ENCODE measurements around the gene OAT.
"Not testable (repeated sequence)": the region's sequence is repeated elsewhere in the genome, so short reads cannot be mapped to it uniquely, and the experiment has no call there.

Gene OAT

DNA sequence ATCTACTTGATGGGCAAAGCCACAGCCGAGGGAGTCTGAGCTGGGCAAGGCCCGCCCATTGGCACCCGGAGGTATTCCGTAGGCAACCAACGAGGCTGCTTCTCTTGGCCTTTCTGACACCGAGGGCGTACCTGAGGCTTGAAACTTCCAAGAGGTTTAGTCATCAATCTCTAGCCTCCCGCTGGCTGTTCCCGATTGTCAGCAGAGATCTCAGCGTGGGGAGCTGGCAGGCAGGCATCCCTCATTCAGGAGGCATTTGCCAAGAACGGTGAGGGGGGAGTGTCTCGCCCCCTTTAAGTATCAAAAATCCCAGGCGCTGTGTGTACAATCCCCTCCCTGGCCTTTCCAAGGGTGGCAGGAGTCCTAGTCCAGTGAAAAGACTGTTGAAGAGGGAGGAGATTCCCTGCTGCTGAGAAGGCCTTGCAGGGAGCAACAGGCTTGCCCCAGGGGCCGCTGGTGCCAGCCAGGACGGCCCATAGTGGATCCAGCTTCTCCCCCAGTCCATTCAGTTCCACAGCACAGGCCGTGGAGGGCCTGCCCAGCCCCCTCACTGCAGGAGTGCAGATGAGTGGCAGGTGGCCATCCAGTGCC, 39.7 kb downstream of the OAT start:
- no peak for DNase-seq (ENCODE audit: low read depth)

DNA sequence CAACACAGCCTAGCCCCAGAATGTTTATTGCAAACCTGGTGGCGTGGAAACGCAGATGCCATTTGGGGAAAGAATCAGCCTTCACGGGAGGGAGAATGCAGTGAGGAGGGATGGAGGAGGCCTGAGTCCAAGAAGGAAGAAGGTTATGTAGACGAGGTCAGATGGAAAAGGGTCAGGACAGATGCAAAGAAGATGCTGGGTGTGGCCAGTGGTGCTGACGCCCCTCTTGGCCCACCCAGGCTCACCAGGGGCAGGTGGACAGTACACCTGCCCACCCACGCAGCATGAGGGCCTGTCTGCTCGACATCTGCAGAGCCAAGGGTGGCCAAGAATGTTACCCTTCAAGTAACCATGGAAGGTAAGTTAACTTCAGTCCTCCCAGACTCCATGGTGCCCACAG, 40.5 kb downstream of the OAT start:
- no peak for DNase-seq (ENCODE audit: low read depth)

DNA sequence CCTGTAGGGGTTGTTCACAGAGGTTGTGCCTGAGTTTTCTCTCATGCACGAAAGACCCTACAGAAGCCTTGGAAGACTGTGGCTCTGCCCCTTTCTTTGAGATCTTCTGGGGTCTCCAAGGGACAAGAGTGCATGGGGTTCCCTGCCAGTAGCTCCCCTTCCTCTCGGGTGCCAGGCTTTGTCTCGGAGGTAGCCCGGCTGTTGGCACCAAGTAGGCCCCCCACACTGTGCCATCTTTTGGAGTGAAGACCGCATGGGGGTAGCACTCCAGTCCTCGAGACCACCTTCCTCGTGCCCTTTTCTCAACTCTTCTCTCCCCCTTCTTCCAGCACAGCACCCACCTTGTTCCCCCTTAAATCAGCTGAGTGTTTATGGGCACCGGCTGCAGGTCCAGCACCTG, 41.6 kb downstream of the OAT start:
- no peak for DNase-seq (ENCODE audit: low read depth)

DNA sequence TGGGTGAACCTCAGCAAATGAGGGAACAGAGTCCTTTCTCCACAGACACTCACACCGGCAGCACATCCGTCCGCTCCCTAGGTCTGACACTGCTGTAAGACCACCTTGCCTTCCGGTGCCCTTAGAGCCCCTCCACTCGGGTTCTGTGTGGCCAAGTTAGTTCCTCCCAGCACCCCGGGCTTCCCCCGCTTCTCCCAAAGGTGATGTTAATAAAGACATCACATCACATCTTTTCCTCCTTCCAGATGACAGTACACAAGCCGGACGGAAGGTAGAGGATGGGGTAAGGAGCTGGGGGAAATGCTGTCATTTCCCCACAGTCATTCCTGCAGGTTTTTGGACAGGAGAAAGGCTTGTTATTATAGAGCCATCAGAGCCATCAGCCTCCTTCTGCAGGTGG, 42.3 kb downstream of the OAT start:
- no peak for DNase-seq (ENCODE audit: low read depth)

DNA sequence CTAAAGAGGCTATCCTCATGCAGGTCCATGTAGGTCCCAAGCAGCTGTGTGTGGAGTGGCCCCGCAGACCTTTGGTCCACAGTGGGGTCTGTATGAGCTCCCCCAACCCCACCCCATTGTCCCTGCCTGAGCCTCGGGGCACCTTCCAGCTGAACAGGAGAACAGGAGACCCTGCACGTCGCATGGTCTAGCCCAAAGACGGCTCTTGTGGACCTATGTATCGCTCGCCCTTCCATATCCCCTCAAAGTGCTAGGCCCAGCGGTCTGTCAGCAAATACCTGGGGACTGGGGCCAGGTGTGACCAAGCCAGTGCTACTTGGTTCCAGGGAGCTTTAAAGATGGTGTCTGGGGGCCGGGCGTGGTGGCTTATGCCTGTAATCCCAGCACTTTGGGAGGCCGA, 43.0 kb downstream of the OAT start:
- no peak for DNase-seq (ENCODE audit: low read depth)

DNA sequence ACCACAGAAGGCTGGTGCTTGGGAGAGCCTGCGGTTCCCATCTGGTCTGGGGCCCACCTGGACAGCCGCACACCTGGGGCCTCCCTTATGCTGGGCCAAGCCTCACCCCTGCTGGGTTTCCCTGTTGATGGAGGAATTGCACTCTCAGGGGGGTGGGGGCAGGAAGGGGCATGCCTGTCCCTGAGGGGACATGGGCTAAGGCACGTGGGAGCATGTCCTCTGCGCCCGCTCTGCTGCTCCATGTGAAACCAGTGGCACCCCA, 43.4 kb downstream of the OAT start:
- DNase-seq (ENCODE audit: low read depth): no peak

DNA sequence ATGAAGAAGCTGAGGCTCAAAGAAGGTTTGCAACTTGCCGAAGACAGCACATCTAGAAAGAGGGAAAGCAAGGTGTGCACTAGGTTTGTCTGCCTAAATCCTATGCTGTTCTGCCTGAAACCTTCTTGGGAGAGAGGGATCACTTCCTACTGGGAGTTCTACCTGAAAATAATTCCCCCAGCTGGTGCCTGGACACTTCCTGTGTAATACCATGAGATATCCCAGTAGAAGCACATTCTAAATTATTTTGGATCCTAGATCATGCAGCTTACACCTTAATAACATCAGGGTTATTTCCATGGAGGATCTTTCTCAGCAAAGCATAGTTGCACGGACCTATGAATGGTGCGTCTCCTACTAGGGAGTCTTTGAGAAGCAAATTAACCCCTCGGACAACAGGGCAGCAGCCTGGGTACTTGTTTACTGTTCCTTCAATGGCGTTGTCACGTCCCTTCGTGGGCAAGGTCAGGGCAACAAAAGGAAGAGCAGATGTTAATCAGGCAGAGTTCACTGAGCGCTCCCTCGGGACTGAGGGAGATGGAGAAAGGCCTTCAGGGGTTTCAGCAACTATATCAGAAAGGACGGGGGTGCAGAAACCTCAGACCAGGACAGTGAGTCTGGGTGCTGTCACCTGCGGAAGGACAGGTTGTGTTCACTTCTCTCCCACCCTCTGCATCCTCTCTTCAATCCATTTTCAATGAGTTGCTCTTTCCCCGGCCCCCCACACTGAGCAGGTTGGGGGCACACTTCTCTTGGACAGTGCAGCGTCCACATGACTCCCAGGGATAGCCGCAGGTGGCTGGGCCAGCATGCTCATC, 44.0 kb downstream of the OAT start:
- no peak for DNase-seq (ENCODE audit: low read depth)

DNA sequence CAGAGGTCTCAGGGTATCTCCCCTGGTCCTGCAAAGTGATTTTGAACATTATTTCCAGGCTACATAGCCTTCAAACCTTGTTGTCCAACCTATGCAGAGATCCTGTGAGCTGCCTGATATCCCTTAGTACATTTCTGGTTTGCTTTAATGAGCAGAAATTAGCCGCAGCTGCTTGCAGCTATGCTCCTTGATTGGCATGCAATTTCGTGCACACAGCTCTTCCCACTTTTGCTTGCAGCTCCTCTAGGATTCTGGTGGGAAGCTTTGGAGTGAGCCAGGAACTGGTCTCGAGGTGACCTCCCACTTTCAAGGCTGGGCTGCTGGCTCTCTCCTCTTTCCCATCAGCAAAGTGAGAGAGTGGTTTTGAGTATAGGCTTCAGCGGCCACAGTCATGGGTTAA, 45.8 kb downstream of the OAT start:
- no peak for DNase-seq (ENCODE audit: low read depth)

DNA sequence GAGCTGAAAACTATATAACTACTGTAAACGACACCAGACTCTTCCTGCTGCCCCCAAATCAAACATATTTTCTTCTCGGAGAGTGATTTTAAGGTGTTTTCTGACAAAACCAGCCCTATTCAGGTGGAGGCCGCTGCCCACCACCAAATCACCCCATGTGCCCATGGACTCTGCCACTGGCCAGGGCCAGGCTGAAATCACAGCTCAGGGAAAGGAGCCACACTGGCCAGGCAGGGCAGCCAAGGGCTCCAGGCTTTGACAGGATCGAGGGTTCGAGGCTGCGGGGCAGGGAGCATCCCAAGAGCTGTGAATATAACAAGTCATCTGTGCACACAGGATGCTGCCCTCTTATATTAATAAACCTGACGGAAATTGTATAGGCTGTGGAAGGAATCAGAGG, 48.3 kb downstream of the OAT start:
- no peak for DNase-seq (ENCODE audit: low read depth)

DNA sequence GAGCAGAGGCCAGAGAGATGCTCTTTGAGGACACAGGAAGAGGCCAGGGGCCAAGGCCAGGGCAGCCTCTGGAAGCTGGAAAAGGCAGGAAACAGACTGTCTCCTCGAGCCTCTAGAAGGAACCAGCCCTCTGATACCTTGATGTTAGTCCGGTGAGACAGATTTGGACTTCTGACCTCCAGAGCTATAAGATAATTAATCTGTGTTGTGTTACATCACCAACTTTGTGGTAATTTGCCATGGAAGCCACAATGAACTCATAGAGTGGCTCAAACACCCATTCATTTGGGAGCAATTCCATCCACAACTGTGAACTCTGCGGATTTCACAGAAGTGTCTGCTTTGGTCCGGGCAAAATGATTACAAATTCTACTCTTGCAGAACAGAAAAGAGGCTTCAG, 48.7 kb downstream of the OAT start:
- DNase-seq (ENCODE audit: low read depth): no peak

DNA sequence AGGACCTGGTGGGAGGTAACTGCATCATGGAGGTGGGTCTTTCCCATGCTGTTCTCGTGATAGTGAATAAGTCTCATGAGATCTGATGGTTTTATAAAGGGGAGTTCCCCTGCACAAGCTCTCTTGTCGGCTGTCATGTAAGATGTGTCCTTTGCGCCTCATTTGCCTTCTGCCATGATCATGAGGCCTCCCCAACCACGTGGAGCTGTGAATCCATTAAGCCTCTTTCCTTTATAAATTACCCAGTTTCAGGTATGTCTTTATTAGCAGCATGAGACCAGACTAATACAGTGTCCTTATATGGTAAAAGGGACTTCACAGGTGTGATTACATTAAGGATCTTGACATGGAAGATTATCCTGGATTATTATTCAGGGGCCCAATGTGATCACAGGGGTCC, 49.2 kb downstream of the OAT start:
- DNase-seq (ENCODE audit: low read depth): not testable (repeated sequence)

DNA sequence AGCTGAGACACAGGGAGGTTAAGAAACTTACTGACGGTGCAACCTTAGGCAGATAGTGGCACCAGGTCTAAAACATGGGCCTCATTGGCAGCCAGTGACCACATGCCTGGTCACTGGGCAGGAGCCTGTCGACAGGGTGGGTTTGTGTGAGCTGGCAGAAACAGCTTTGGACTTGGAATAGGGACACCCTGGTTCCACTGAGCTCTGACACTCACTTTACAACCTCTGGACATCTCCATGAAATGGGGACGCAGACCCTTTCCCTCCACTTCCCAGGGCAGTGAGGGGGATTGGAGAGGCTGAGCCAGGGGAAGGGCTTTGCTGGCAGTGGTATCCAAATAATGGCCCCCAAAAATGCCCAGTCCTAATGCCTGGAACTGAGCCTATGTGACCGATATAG, 49.7 kb downstream of the OAT start:
- DNase-seq (ENCODE audit: low read depth): no peak

DNA sequence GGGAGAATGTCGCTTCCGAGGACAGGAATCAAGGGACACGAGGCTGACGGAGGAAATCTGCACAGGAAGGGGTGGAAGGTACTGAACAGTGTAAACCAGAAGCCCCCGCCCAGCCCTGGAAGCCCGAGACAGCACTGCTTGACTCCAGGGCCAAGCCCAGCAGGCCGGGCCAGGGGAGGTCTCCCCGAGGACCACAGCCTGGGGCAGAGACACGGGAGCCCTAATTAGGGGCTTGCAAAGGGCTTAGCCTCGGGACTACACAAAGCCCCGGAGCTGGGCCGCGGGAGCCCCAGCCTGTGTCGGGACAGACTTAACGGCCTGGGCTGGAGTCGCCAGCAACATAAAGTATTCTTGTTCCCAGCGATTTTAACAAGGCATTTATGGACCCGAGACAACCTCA, 50.8 kb downstream of the OAT start:
- no peak for DNase-seq (ENCODE audit: low read depth)

DNA sequence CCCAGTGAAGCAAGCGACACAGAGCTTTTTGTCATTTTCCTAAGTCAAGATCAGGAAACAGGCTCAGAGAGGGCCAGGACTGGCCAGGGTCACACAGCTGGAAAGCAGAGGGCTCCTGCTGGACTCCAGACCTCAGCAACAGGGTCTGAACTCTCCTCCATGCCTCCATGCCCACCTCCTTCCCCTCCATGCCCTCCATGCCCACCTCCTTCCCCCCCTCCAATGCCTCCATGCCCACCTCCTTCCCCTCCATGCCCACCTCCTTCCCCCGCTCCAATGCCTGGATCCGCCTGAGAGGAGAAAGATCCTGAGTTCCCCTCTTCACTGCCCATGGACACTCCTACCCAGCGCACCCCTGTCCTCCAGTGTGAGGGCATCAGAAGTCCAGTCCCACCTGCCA, 51.3 kb downstream of the OAT start:
- DNase-seq (ENCODE audit: low read depth): no peak

DNA sequence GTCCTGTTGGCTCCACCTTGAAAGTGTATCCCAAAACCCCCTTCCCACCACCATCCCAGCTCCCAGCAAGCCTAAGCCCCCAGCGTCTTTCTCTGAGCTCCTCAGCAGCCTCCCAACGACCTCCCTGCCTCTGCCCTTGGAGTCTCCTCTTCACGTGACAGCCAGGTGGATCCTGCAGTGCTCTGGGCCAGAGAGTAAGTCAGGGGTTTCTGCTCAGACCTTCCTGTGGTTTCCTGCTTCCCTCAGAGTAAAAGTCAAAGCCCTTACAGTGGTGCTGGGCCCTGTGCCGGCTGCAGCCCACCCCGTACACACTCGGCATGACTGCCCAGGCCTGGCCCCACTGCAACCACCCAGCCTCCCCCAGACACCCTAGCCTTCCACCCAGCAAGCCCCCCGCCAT, 51.9 kb downstream of the OAT start:
- DNase-seq (ENCODE audit: low read depth): no peak

DNA sequence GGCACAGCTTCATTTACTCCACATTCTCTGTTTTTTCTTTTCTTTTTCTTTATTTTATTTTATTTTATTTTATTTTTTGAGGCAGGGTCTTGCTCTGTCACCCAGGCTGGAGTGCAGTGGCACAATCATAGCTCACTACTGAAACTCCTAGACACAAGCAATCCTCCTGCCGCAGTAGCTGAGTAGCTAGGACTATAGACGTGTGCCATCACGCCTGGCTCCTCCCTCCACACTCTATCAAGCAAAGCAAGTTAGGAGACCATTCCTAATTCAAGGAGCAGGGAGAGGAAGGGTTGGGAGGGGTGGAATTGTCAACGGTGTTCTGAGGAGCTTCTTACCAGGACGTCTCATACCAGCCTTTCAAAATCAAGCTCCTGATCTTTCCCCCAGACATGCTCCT, 52.4 kb downstream of the OAT start:
- no peak for DNase-seq (ENCODE audit: low read depth)

DNA sequence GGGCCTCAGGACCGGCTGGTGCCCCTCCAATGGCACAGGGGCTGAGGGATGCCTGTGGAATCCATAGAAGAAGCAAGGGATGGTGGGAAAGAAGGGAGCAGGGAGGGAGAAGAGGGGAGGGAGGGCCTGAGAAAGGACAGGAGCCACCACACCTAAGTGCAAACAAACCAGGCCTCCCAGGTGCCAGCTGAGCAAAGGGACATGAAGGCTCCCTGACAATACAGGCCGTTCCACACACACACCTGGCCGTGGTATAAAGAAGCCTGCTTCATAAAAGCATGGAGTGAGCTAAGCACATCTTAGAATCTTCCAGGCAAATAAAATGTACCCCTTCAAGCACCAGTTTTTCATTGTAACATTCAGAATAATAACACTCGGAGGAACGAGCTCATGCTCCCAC, 54.0 kb downstream of the OAT start:
- no peak for DNase-seq (ENCODE audit: low read depth)

DNA sequence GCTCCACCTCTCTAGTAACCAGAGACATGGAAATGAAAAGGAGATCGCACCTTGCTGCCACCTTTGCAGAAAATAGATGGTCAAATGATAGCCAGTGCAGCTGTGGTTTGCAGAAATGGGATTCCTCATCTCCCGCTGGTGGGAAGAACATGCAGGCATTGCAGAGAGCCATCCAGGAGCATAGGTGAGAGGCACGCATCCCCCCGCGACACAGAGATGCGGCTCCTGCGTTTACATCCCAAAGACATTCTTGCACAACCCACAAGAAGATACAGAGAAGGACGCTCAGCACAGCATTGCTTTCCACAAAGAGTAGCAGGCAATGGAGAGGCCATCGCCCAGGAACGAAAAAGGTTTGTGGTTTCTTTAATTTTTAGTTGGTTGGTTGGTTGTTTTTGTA, 56.2 kb downstream of the OAT start:
- no peak for DNase-seq (ENCODE audit: low read depth)

DNA sequence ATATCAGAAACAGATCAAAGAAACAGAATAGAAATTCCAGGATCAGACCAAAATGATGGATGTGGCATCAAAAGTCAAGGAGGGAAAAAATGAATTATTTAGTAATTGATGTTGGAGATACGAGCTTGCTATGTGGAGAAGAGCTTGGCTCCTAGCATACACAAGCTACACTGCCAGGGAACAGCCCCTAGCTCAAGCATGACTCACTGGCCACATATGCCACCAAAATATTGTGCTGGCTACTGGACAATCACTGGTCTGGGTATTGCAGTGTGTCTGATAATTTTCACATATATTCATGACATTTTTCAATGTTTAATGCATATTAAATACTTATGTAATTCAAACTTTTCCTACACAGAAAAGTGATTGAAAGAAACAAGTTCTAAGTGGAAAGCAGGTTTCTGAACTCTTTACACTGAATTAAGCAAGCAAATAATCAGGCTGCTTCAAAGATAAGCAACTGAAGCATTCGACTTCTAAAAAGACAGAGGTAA, 59.3 kb downstream of the OAT start:
- DNase-seq (ENCODE audit: low read depth): peak; percentile 17

DNA sequence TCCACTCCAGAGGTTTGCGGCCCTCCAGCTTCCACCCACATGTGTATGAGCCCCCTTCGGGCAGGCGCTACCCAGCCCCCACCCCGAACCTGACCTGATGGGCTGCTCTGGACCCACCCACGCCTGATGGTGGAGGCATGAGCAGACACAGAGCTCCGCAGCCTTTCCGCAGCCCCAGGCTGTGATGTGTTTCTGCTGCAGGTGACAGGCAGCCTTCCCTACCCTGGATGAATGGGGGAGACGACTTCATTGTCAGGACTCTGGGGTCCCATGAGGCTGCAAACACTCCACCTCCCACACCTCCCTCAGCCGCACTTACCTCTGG, 61.2 kb downstream of the OAT start:
- DNase-seq (ENCODE audit: low read depth): no peak

DNA sequence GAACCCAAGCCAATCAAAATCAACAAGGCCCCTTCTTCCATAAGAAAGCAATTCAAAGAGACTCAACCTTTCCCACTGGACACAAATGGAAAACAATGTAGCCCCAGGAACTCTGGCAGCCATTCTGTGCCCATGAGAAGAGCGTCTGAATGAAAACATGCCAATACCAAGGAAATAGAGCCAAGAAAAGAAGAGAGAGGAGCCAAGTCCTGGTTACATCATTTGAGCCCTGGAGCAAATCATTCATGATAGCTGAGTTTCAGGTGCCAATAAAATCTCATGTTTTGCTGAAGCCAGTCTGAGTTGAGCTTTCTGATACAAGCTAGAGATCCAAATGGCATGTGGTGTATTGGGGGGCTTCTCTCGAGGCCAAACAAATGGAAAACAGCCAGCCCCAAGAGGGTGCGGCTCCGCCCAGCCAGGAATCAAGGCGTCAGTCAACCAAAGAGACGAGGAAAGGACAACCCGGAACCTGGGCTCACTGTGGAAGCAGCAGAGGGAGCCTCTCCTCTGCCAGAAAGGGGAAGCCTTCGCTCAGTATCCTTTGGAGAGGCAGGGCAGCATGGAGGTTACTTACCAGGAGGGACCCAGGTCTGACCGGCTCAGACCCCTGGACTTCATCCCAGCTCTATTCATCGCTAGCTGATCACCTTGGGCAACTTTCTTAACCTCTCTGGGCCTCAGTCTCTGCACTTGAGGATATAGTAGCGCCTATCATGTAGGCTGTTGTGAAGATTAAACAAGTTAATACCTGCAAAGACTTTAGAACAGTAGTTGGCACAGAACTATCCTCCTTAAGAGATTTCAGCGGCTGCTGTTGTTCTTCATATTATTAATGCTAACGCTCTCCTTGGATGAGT, 61.8 kb downstream of the OAT start:
- no peak for DNase-seq (ENCODE audit: low read depth)

DNA sequence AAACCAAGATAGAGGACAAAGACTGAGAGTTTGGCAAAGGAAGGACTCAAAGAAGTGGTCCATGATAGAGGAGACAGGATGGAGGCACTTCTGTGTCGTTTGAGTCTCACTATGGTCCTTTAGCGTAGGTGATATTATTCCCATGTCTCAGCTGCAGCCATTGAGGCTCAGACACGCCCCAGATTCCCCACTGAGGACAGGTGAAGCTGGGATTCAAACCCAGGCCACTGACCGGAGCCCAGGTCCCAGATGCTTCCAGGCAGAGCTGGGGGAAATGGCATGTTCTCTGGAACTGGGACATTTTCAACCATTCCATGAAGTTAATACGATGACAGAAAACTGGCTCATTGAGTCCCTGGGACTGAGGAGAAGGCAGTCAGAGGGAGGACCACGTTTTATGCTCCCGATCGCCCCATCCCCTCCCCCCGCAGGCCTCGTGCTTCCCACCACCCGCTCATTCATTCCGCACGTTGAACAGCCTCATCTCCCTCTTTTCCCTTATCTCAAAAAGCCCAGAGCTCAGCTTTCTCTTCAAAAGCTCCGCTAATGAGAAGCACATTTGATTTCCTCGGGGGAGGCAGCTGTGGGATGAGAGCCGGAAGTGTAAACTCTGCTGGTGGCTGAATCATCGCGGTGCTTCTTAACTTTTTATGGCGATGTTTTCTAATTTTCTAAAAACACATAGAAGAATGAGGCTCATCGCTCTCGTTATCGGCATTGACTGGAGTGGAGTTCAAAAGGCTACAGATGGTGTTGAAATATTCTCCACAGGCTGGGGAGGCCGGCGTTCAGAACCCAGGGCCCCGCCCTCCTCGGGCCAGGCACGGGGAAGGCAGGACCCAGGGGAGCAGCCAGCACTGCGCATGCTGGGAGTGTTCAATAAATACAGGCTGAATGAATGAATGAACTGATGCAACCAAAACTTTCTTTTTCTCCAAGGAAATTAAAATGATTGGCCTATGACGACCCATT, 64.0 kb downstream of the OAT start:
- peak; percentile 68 for DNase-seq (ENCODE audit: low read depth)
